Astrocyte of the spinal cord (primary cell): ENCODE results near the gene NUCB2.
A peak's percentile ranks its signal among the peaks of the same experiment; 100 is the strongest.

Experiments
- DNase-seq: peaks from one replicate; pipeline ENCODE4 v3.0.0; 2011; ENCODE audit warnings: low read depth, low spot score
- H3K4me3 ChIP-seq: 2 replicates; pipeline ENCODE4 v1.5.1; 2011; ENCODE audit warnings: low read depth, mild to moderate bottlenecking, low read length, moderate library complexity
- CTCF ChIP-seq: IDR thresholded peaks from 2 replicates; pipeline ENCODE4 v1.5.1; 2012; ENCODE audit warnings: low read depth, mild to moderate bottlenecking, low read length, inconsistent platforms
- in situ Hi-C: cut with HindIII; loops from 2 replicates; pipeline ENCODE4 v1.10.0; 2017; ENCODE audit warnings: low sequenced_read_pairs

NUCB2 gene

GRCh38 chr11:17328871-17329494 is 52.4 kb downstream of the NUCB2 start:
- in situ Hi-C loops = no loop called here

GRCh38 chr11:17331669-17332068 is 55.1 kb downstream of the NUCB2 start:
- no peak for DNase-seq
- in situ Hi-C loops = no loop called here
- no peak overlapping the region for H3K4me3 ChIP-seq
- no peak for TF ChIP-seq CTCF

More at GRCh38 chr11:17328871-17329494, 52.4 kb downstream of the NUCB2 start:
- H3K4me3 ChIP-seq = no peak overlapping the region
- no peak for DNase-seq
- no peak for TF ChIP-seq CTCF

GRCh38 chr11:17333799-17334586 is 57.5 kb downstream of the NUCB2 start:
- no peak for TF ChIP-seq CTCF
- DNase-seq = no peak
- H3K4me3 ChIP-seq = no peak overlapping the region
- in situ Hi-C loops = no loop called here

- DNase-seq = peak; percentile 2
- in situ Hi-C loops = no loop called here
- no peak for TF ChIP-seq CTCF
- H3K4me3 ChIP-seq = no peak overlapping the region
These were observed 66.7 kb downstream of the NUCB2 start for GRCh38 chr11:17343257-17343656.

- DNase-seq = peak; percentile 83
- no peak for TF ChIP-seq CTCF
- H3K4me3 ChIP-seq = no peak overlapping the region
- in situ Hi-C loops = no loop called here
These were observed 67.4 kb downstream of the NUCB2 start for GRCh38 chr11:17343907-17344306.

- no peak overlapping the region for H3K4me3 ChIP-seq
- in situ Hi-C loops = no loop called here
- no peak for DNase-seq
- no peak for TF ChIP-seq CTCF
These were observed 71.1 kb downstream of the NUCB2 start for GRCh38 chr11:17347676-17348075.
